A549 (cell line): ENCODE measurements around the gene PAEP. TPM values are rescaled to one million over a fixed set of nuclear protein-coding genes. Genes with fewer than 3 reads are reported as not detected.

Source experiments
- ATAC-seq, 2 experiments: fragments of 200-7000 bp in 1 of 2; fragments of >200 bp in 1 of 2; cut with Nextera tagmentation in 1 of 2; cut with Tn5 transposase in 1 of 2; 3 replicates each; pipeline versions ENCODE4 v1.8.0 to v1.9.1; 2018 to 2020; ENCODE audit warnings: mild to moderate bottlenecking in 1 of 2, moderate library complexity in 1 of 2
- CTCF ChIA-PET: fragments of 300-600 bp; sonication (Branson Sonifier 250); formaldehyde crosslinking; extraction: SDS; loops from one replicate; lab custom pipeline; 2021; ENCODE audit warnings: antibody characterized with exemption, inconsistent platforms; lab: Yijun Ruan, JAX
- POLR2A ChIA-PET: fragments of 350-600 bp; formaldehyde crosslinking; extraction: SDS; loops from one replicate; lab custom pipeline; 2021; ENCODE audit warnings: antibody characterized with exemption, inconsistent platforms; lab: Yijun Ruan, JAX
- DNase-seq, 2 experiments: peaks; one replicate each; pipeline versions ENCODE4 v3.0.0 to v3.0.0-alpha.2; 2011 to 2016; ENCODE audit warnings: low read depth in 1 of 2, low spot score in 1 of 2
- FAIRE-seq: peaks from 2 replicates; lab custom pipeline; 2011; peaks lifted over from hg19 to GRCh38; lab: Jason Lieb, UNC
- H3K27ac ChIP-seq, 2 experiments: fragments of >200 bp; sonication (Bioruptor Twin); formaldehyde crosslinking; 3 replicates each; pipeline ENCODE4 v1.5.1; 2016 to 2017
- H3K4me1 ChIP-seq: fragments of >200 bp; sonication (Bioruptor Twin); formaldehyde crosslinking; 3 replicates; pipeline ENCODE4 v1.6.1; 2016
- H3K4me2 ChIP-seq: fragments of >200 bp; sonication (Bioruptor Twin); formaldehyde crosslinking; 3 replicates; pipeline ENCODE4 v1.6.1; 2016
- H3K4me3 ChIP-seq: fragments of >200 bp; sonication (Bioruptor Twin); formaldehyde crosslinking; 3 replicates; pipeline ENCODE4 v1.5.1; 2016
- H3K9me3 ChIP-seq: fragments of >200 bp; sonication (Bioruptor Twin); formaldehyde crosslinking; 3 replicates; pipeline ENCODE4 v1.6.1; 2016
- BHLHE40 ChIP-seq: IDR thresholded peaks from 2 replicates; pipeline ENCODE4 v1.6.1; 2012; ENCODE audit warnings: low read depth, low read length, inconsistent platforms
- CBX8 ChIP-seq: fragments of 200-600 bp; sonication (generic); IDR thresholded peaks from 2 replicates; pipeline ENCODE4 v1.6.1; 2016
- CEBPB ChIP-seq, 2 experiments: fragments of >200 bp in 1 of 2; sonication (Bioruptor Twin) in 1 of 2; formaldehyde crosslinking in 1 of 2; IDR thresholded peaks; 2 replicates each; pipeline ENCODE4 v1.6.1; 2012 to 2016
- CHD2 ChIP-seq: fragments of 150-350 bp; IDR thresholded peaks from 2 replicates; pipeline ENCODE4 v1.6.1; 2014; ENCODE audit warnings: low read length; ENCODE audit not compliant: partially characterized antibody
- EHF ChIP-seq: fragments of 250-450 bp; sonication (Bioruptor Pico); IDR thresholded peaks from 2 replicates; pipeline ENCODE4 v1.5.0; 2020; ENCODE audit warnings: mild to moderate bottlenecking
- FOXS1 ChIP-seq: fragments of 250-450 bp; sonication (Bioruptor Pico); IDR thresholded peaks from 2 replicates; pipeline ENCODE4 v1.5.0; 2020; ENCODE audit warnings: mild to moderate bottlenecking, moderate library complexity
- GATA3 ChIP-seq: IDR thresholded peaks from 2 replicates; pipeline ENCODE4 v1.6.1; 2012; ENCODE audit warnings: borderline replicate concordance
- HOXA7 ChIP-seq: fragments of 250-450 bp; sonication (Bioruptor Pico); IDR thresholded peaks from 2 replicates; pipeline ENCODE4 v1.5.0; 2020; ENCODE audit warnings: mild to moderate bottlenecking, moderate library complexity
- JUN ChIP-seq, 2 experiments: fragments of >200 bp; sonication (Bioruptor Twin); formaldehyde crosslinking; IDR thresholded peaks; 2 replicates in 1 of 2; 3 replicates in 1 of 2; pipeline ENCODE4 v1.6.1; 2016 to 2017
- KDM1A ChIP-seq: fragments of 200-600 bp; sonication (generic); IDR thresholded peaks from 2 replicates; pipeline ENCODE4 v1.6.1; 2016; ENCODE audit warnings: low read depth, mild to moderate bottlenecking
- MAFK ChIP-seq: fragments of 450-650 bp; IDR thresholded peaks from 2 replicates; pipeline ENCODE4 v1.6.1; 2014; ENCODE audit not compliant: partially characterized antibody
- MAZ ChIP-seq: fragments of 150-350 bp; IDR thresholded peaks from 2 replicates; pipeline ENCODE4 v1.6.1; 2014; ENCODE audit warnings: antibody characterized with exemption, low read depth, low read length, borderline replicate concordance
- MYC ChIP-seq: IDR thresholded peaks from 2 replicates; pipeline ENCODE4 v1.6.1; 2012; ENCODE audit warnings: mild to moderate bottlenecking, inconsistent platforms, low read length, improper control_type of control experiment, borderline replicate concordance
- NFE2L2 ChIP-seq: fragments of 150-350 bp; conservative IDR thresholded peaks from 2 replicates; pipeline ENCODE4 v1.6.1; 2014; ENCODE audit warnings: low read length
- POLR2A ChIP-seq: IDR thresholded peaks from 2 replicates; pipeline ENCODE4 v1.6.1; 2012; ENCODE audit warnings: mild to moderate bottlenecking, low read length
- RAD21 ChIP-seq, 2 experiments: fragments of >200 bp in 1 of 2; sonication (Bioruptor Twin) in 1 of 2; formaldehyde crosslinking in 1 of 2; IDR thresholded peaks in 1 of 2; conservative IDR thresholded peaks in 1 of 2; 2 replicates in 1 of 2; 3 replicates in 1 of 2; pipeline ENCODE4 v1.6.1; 2012 to 2018; ENCODE audit warnings: inconsistent platforms in 1 of 2
- SMC3 ChIP-seq: fragments of >200 bp; sonication (Bioruptor Twin); formaldehyde crosslinking; IDR thresholded peaks from 3 replicates; pipeline ENCODE4 v1.6.1; 2018; ENCODE audit warnings: inconsistent platforms
- TP53 ChIP-seq: fragments of 250-450 bp; sonication (Bioruptor Pico); IDR thresholded peaks from 2 replicates; pipeline ENCODE4 v1.5.0; 2021; ENCODE audit warnings: mild to moderate bottlenecking, moderate library complexity
- ZFP36 ChIP-seq: fragments of 450-650 bp; IDR thresholded peaks from 2 replicates; pipeline ENCODE4 v1.6.1; 2014; ENCODE audit warnings: borderline replicate concordance; ENCODE audit not compliant: partially characterized antibody
- ZNF302 ChIP-seq: fragments of 250-450 bp; sonication (Bioruptor Pico); IDR thresholded peaks from 2 replicates; pipeline ENCODE4 v1.9.0; 2021; ENCODE audit warnings: inconsistent platforms, mild to moderate bottlenecking, moderate library complexity
- WGBS: methylation state at CpG from one replicate; pipeline ENCODE4 v1.1.6; 2017; ENCODE audit errors: missing lambda C conversion rate; 5-methylcytosine and 5-hydroxymethylcytosine counted together
- polyA plus RNA-seq, 4 experiments: library from polyadenylated mRNA; depleted of rRNA in 3 of 4; stranded (reverse); fragments of >200 nt; fragmentation: RNase III in 1 of 4; extraction: RNeasy Plus Mini Kit Qiagen cat#74134 plus additional on column Dnase treatment in 1 of 4; gene quantifications; 2 replicates in 3 of 4; 3 replicates in 1 of 4; pipeline ENCODE4 v1.2.3, GENCODE V29; 2011 to 2017
- TF ChIP-seq, protein P1 (sequence below): IDR thresholded peaks from 2 replicates; pipeline ENCODE4 v1.6.1; 2012; ENCODE audit warnings: low read depth, borderline replicate concordance
- TF ChIP-seq, protein P2 (sequence below): IDR thresholded peaks from 2 replicates; pipeline ENCODE4 v1.6.1; 2012
- TF ChIP-seq, protein P3 (sequence below): fragments of >200 bp; sonication (Bioruptor Twin); formaldehyde crosslinking; IDR thresholded peaks from 3 replicates; pipeline ENCODE4 v1.6.1; 2016
- TF ChIP-seq, protein P4 (sequence below): fragments of 150-350 bp; IDR thresholded peaks from 2 replicates; pipeline ENCODE4 v1.6.1; 2014; ENCODE audit warnings: low read depth, mild to moderate bottlenecking, low read length
- TF ChIP-seq, protein P5 (sequence below): fragments of 250-450 bp; sonication (Bioruptor Pico); IDR thresholded peaks from 2 replicates; pipeline ENCODE4 v1.5.0; 2021; ENCODE audit warnings: mild to moderate bottlenecking, moderate library complexity, borderline replicate concordance
- TF ChIP-seq, protein P6 (sequence below): fragments of 250-450 bp; sonication (Bioruptor Pico); IDR thresholded peaks from 2 replicates; pipeline ENCODE4 v1.5.0; 2020; ENCODE audit warnings: low read depth, mild to moderate bottlenecking, moderate library complexity
- TF ChIP-seq, protein P7 (sequence below): fragments of 200-600 bp; sonication (generic); IDR thresholded peaks from 2 replicates; pipeline ENCODE4 v1.6.1; 2016; ENCODE audit warnings: antibody characterized with exemption, mild to moderate bottlenecking, moderate library complexity

The PAEP gene
- polyA plus RNA-seq, 2 of the 4 experiments (the other 2 are of a cell fraction): not detected

DNA sequence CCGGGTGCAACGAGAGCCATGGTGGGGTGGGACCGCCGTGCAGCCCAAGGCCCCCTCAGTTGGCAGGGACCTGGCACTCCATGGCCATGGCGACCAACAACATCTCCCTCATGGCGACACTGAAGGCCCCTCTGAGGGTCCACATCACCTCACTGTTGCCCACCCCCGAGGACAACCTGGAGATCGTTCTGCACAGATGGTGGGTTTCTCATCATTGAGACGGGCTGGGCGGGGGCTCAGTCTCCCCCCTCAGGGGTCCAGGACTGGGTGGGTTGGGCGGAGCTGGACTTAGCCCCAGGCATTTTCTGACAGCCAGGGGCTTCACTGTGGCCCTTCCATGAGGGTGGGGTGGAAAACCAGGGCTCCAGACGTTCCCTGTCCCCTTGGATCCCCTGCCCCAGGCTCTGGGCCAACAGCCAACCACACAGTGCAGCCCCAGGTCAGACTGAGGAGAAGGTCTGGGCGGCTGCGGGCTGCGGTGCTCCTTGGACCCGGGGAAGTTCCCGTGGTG is 734 bp downstream of the PAEP start (continued):
- TF ChIP-seq RAD21 (conservative IDR thresholded peaks at IDR 0.05 in 1 of 2, IDR thresholded peaks at IDR 0.05 in 1 of 2): no peak
- no peak for TF ChIP-seq EHF
- no peak for TF ChIP-seq HOXA7 (CRISPR knock-in tag)
- no peak for TF ChIP-seq CEBPB (IDR thresholded peaks at IDR 0.05)
- no peak for TF ChIP-seq CHD2

DNA sequence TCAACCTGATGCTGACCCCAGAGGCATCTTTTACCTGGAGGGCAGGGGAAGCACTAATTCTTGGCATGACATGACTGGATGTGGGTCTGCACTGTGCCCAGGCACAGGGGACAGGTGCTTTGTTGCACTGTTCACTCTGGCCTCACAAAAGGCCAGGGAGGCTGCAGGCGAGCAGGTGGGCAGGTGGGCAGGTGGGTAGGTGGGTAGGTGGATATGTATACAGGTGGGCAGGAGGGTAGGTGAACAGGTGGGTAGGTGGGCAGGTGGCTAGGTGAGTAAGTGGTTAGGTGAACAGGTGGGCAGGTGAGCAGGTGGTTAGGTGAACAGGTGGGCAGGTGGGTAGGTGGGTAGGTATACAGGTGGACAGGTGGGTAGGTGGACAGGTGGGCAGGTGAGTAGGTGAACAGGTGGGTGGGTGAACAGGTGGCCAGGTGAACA is 1.5 kb downstream of the PAEP start:
- Histone ChIP-seq H3K4me1 (no peaks in the 10 kb centered on the region), H3K27ac (no peak overlapping the region), H3K9me3 (peaks cover 18% of the 10 kb centered on the region; the same call in 2 of the 3 replicates), H3K4me2 (no peak overlapping the region), H3K4me3 (no peak overlapping the region)
- POLR2A ChIA-PET: no interaction called here
- no peak for TF ChIP-seq BHLHE40
- TF ChIP-seq GATA3: no peak
- TF ChIP-seq HOXA7 (CRISPR knock-in tag): no peak
- TF ChIP-seq JUN (IDR thresholded peaks at IDR 0.05): no peak
- no peak for TF ChIP-seq MAZ
- no peak for TF ChIP-seq ZFP36
- TF ChIP-seq MYC: no peak
- TF ChIP-seq CEBPB (IDR thresholded peaks at IDR 0.05): no peak
- no peak for TF ChIP-seq CBX8
- TF ChIP-seq, protein P1, sequence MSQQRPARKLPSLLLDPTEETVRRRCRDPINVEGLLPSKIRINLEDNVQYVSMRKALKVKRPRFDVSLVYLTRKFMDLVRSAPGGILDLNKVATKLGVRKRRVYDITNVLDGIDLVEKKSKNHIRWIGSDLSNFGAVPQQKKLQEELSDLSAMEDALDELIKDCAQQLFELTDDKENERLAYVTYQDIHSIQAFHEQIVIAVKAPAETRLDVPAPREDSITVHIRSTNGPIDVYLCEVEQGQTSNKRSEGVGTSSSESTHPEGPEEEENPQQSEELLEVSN: no peak
- no peak for TF ChIP-seq ZNF302
- TF ChIP-seq MAFK: no peak
- TF ChIP-seq NFE2L2: no peak
- no peak for TF ChIP-seq SMC3
- no peak for TF ChIP-seq RAD21 (conservative IDR thresholded peaks at IDR 0.05 in 1 of 2, IDR thresholded peaks at IDR 0.05 in 1 of 2)
- no peak for FAIRE-seq
- no peak for ATAC-seq
- CTCF ChIA-PET: no interaction called here
- no peak for DNase-seq
- WGBS: 17% methylated on average over 1 of the region's 1 CpG

DNA sequence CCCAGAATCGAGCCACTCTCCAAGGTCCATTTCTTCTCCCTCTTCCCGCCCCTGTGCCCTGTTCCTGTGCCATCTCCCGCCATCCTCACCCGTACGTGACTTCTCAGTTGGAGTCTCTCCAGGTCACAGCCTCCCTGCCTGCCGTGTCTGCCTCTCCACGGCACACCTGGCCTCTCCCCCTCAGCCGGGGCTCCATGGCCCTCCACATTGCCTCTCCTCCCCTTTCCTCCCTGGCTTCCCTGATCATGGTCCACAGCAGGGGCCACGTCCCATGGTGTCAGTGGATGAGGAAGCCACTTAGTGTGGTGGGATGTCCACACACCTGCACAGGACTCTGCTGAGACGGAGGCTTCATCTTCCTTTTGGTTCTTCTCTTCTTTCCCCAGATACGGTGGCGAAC is 2.3 kb downstream of the PAEP start:
- Histone ChIP-seq H3K4me2 (no peak overlapping the region), H3K27ac (no peak overlapping the region), H3K4me3 (no peak overlapping the region), H3K4me1 (no peaks in the 10 kb centered on the region), H3K9me3 (peaks cover 20% of the 10 kb centered on the region)
- DNase-seq (no peak), ATAC-seq (no peak), FAIRE-seq (no peak)
- ChIA-PET POLR2A (no interaction called here), CTCF (no interaction called here)
- WGBS: 56% methylated on average over 12 of the region's 12 CpGs
- TF ChIP-seq, protein P2, sequence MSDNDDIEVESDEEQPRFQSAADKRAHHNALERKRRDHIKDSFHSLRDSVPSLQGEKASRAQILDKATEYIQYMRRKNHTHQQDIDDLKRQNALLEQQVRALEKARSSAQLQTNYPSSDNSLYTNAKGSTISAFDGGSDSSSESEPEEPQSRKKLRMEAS: no peak
- TF ChIP-seq BHLHE40 (no peak), RAD21 (conservative IDR thresholded peaks at IDR 0.05 in 1 of 2, IDR thresholded peaks at IDR 0.05 in 1 of 2) (no peak), MYC (no peak), POLR2A (no peak), FOXS1 (CRISPR knock-in tag) (no peak), GATA3 (no peak), KDM1A (no peak), TP53 (CRISPR knock-in tag) (no peak), CBX8 (no peak), CEBPB (IDR thresholded peaks at IDR 0.05) (no peak)
- TF ChIP-seq, protein P3, sequence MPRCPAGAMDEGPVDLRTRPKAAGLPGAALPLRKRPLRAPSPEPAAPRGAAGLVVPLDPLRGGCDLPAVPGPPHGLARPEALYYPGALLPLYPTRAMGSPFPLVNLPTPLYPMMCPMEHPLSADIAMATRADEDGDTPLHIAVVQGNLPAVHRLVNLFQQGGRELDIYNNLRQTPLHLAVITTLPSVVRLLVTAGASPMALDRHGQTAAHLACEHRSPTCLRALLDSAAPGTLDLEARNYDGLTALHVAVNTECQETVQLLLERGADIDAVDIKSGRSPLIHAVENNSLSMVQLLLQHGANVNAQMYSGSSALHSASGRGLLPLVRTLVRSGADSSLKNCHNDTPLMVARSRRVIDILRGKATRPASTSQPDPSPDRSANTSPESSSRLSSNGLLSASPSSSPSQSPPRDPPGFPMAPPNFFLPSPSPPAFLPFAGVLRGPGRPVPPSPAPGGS: no peak
- TF ChIP-seq, protein P4, sequence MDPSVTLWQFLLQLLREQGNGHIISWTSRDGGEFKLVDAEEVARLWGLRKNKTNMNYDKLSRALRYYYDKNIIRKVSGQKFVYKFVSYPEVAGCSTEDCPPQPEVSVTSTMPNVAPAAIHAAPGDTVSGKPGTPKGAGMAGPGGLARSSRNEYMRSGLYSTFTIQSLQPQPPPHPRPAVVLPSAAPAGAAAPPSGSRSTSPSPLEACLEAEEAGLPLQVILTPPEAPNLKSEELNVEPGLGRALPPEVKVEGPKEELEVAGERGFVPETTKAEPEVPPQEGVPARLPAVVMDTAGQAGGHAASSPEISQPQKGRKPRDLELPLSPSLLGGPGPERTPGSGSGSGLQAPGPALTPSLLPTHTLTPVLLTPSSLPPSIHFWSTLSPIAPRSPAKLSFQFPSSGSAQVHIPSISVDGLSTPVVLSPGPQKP: no peak
- TF ChIP-seq, protein P5, sequence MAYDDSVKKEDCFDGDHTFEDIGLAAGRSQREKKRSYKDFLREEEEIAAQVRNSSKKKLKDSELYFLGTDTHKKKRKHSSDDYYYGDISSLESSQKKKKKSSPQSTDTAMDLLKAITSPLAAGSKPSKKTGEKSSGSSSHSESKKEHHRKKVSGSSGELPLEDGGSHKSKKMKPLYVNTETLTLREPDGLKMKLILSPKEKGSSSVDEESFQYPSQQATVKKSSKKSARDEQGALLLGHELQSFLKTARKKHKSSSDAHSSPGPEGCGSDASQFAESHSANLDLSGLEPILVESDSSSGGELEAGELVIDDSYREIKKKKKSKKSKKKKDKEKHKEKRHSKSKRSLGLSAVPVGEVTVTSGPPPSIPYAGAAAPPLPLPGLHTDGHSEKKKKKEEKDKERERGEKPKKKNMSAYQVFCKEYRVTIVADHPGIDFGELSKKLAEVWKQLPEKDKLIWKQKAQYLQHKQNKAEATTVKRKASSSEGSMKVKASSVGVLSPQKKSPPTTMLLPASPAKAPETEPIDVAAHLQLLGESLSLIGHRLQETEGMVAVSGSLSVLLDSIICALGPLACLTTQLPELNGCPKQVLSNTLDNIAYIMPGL (CRISPR knock-in tag): no peak
- TF ChIP-seq, protein P6, sequence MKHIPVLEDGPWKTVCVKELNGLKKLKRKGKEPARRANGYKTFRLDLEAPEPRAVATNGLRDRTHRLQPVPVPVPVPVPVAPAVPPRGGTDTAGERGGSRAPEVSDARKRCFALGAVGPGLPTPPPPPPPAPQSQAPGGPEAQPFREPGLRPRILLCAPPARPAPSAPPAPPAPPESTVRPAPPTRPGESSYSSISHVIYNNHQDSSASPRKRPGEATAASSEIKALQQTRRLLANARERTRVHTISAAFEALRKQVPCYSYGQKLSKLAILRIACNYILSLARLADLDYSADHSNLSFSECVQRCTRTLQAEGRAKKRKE (CRISPR knock-in tag): no peak
- TF ChIP-seq, protein P7, sequence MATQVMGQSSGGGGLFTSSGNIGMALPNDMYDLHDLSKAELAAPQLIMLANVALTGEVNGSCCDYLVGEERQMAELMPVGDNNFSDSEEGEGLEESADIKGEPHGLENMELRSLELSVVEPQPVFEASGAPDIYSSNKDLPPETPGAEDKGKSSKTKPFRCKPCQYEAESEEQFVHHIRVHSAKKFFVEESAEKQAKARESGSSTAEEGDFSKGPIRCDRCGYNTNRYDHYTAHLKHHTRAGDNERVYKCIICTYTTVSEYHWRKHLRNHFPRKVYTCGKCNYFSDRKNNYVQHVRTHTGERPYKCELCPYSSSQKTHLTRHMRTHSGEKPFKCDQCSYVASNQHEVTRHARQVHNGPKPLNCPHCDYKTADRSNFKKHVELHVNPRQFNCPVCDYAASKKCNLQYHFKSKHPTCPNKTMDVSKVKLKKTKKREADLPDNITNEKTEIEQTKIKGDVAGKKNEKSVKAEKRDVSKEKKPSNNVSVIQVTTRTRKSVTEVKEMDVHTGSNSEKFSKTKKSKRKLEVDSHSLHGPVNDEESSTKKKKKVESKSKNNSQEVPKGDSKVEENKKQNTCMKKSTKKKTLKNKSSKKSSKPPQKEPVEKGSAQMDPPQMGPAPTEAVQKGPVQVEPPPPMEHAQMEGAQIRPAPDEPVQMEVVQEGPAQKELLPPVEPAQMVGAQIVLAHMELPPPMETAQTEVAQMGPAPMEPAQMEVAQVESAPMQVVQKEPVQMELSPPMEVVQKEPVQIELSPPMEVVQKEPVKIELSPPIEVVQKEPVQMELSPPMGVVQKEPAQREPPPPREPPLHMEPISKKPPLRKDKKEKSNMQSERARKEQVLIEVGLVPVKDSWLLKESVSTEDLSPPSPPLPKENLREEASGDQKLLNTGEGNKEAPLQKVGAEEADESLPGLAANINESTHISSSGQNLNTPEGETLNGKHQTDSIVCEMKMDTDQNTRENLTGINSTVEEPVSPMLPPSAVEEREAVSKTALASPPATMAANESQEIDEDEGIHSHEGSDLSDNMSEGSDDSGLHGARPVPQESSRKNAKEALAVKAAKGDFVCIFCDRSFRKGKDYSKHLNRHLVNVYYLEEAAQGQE: no peak
